SK-N-SH (cell line): ENCODE data around the gene ENTPD7. TPM values are rescaled to one million over a fixed set of nuclear protein-coding genes. Genes with fewer than 3 reads are reported as not detected.

Experiments
- CTCF ChIA-PET: fragments of 300-600, 350-600 bp; formaldehyde crosslinking; extraction: SDS; loops from one replicate; lab custom pipeline; 2021; lab: Yijun Ruan, JAX
- POLR2A ChIA-PET: fragments of 350-600 bp; sonication (Branson Sonifier 250); formaldehyde crosslinking; extraction: SDS; loops from one replicate; lab custom pipeline; 2020; ENCODE audit warnings: antibody characterized with exemption, inconsistent platforms; lab: Yijun Ruan, JAX
- DNase-seq: peaks from one replicate; pipeline ENCODE4 v3.0.0; 2012
- H2AFZ ChIP-seq: fragments of 200-600 bp; sonication (generic); 2 replicates; pipeline ENCODE4 v1.8.1; 2016; ENCODE audit warnings: antibody characterized with exemption, mild to moderate bottlenecking, low read depth
- H3F3A ChIP-seq: fragments of 200-600 bp; sonication (generic); replicated peaks from 2 replicates; pipeline ENCODE3; 2016; ENCODE audit warnings: antibody characterized with exemption, mild to moderate bottlenecking; ENCODE audit not compliant: insufficient read depth
- H3K27ac ChIP-seq, 2 experiments: fragments of 200-500 bp in 1 of 2; fragments of 200-600 bp in 1 of 2; sonication (Bioruptor generic) in 1 of 2; sonication (generic), shearing (Covaris generic) in 1 of 2; 2 replicates each; pipeline versions ENCODE4 v1.5.1 to v1.6.1; 2014 to 2016; ENCODE audit warnings: low read depth in 2 of 2, inconsistent platforms in 1 of 2, low read length in 1 of 2, mild to moderate bottlenecking in 1 of 2, mixed read lengths in 1 of 2
- H3K27me3 ChIP-seq: fragments of 200-600 bp; sonication (generic), shearing (Covaris generic); 2 replicates; pipeline ENCODE4 v1.6.1; 2016; ENCODE audit warnings: mixed run types; ENCODE audit not compliant: insufficient read depth
- H3K36me3 ChIP-seq, 2 experiments: fragments of 200-500 bp in 1 of 2; fragments of 200-600 bp in 1 of 2; sonication (Bioruptor generic) in 1 of 2; sonication (generic) in 1 of 2; replicated peaks in 1 of 2; 2 replicates each; pipeline versions ENCODE3 to v1.5.1; 2014 to 2016; ENCODE audit warnings: low read length in 1 of 2, mild to moderate bottlenecking in 1 of 2; ENCODE audit not compliant: insufficient read depth in 2 of 2, control insufficient read depth in 1 of 2
- H3K4me1 ChIP-seq, 2 experiments: fragments of 200-500 bp in 1 of 2; fragments of 200-600 bp in 1 of 2; sonication (Bioruptor generic) in 1 of 2; sonication (generic), shearing (Covaris generic) in 1 of 2; 2 replicates each; pipeline versions ENCODE4 v1.5.1 to v1.6.1; 2014 to 2016; ENCODE audit warnings: low read depth in 1 of 2, low read length in 1 of 2, mixed run types in 1 of 2; ENCODE audit not compliant: insufficient read depth in 2 of 2, control insufficient read depth in 1 of 2
- H3K4me2 ChIP-seq: fragments of 200-600 bp; sonication (generic), shearing (Covaris generic); 2 replicates; pipeline ENCODE4 v1.6.1; 2017; ENCODE audit warnings: mixed run types
- H3K4me3 ChIP-seq, 2 experiments: fragments of 200-500 bp in 1 of 2; fragments of 200-600 bp in 1 of 2; sonication (Bioruptor generic) in 1 of 2; sonication (generic), shearing (Covaris generic) in 1 of 2; 2 replicates each; pipeline versions ENCODE4 v1.5.1 to v1.8.1; 2014 to 2016; ENCODE audit warnings: low read depth in 2 of 2, inconsistent platforms in 1 of 2, low read length in 1 of 2, mild to moderate bottlenecking in 1 of 2, mixed read lengths in 1 of 2, moderate library complexity in 1 of 2
- H3K79me2 ChIP-seq: fragments of 200-600 bp; sonication (generic); 2 replicates; pipeline ENCODE4 v1.8.1; 2017; ENCODE audit warnings: mild to moderate bottlenecking; ENCODE audit not compliant: insufficient read depth
- H3K9ac ChIP-seq: fragments of 200-600 bp; sonication (generic); 2 replicates; pipeline ENCODE4 v1.6.1; 2017; ENCODE audit warnings: mixed run types
- H3K9me2 ChIP-seq: fragments of 200-600 bp; sonication (generic); 2 replicates; pipeline ENCODE4 v1.6.1; 2017; ENCODE audit warnings: mixed run types
- H3K9me3 ChIP-seq: fragments of 200-600 bp; sonication (generic); 2 replicates; pipeline ENCODE4 v1.6.1; 2017; ENCODE audit warnings: mixed run types, mild to moderate bottlenecking, moderate library complexity
- H4K20me1 ChIP-seq: fragments of 200-600 bp; sonication (generic); 2 replicates; pipeline ENCODE4 v1.6.1; 2017; ENCODE audit warnings: mild to moderate bottlenecking, mixed run types; ENCODE audit not compliant: insufficient read depth
- ELF1 ChIP-seq: IDR thresholded peaks from 2 replicates; pipeline ENCODE4 v1.4.0; 2012
- EP300 ChIP-seq, 2 experiments: IDR thresholded peaks; 2 replicates each; pipeline versions ENCODE4 v1.4.0 to v1.6.1; 2012; ENCODE audit warnings: borderline replicate concordance in 1 of 2, low read depth in 1 of 2, low read length in 1 of 2
- EZH2phosphoT487 ChIP-seq: fragments of 200-600 bp; sonication (generic); IDR thresholded peaks from 2 replicates; pipeline ENCODE4 v1.6.1; 2017; ENCODE audit warnings: low read depth, mixed run types, mild to moderate bottlenecking, antibody characterized with exemption, moderate library complexity, borderline replicate concordance
- FOSL2 ChIP-seq: IDR thresholded peaks from 2 replicates; pipeline ENCODE4 v1.4.0; 2012; ENCODE audit warnings: low read depth, mild to moderate bottlenecking, moderate library complexity, borderline replicate concordance
- FOXM1 ChIP-seq: IDR thresholded peaks from 2 replicates; pipeline ENCODE4 v1.4.0; 2012; ENCODE audit warnings: low read depth, mild to moderate bottlenecking
- GATA2 ChIP-seq: sonication (generic); formaldehyde crosslinking; IDR thresholded peaks from 2 replicates; pipeline ENCODE4 v1.5.0; 2020; ENCODE audit warnings: mild to moderate bottlenecking, missing genetic modification reagents
- IRF3 ChIP-seq: fragments of 150-350 bp; IDR thresholded peaks from 2 replicates; pipeline ENCODE4 v1.6.1; 2016; ENCODE audit warnings: mild to moderate bottlenecking, low read depth, low read length
- JUND ChIP-seq: IDR thresholded peaks from 2 replicates; pipeline ENCODE4 v1.4.0; 2012
- MAX ChIP-seq: IDR thresholded peaks from 2 replicates; pipeline ENCODE4 v1.4.0; 2012; ENCODE audit warnings: low read depth
- MEF2A ChIP-seq: IDR thresholded peaks from 2 replicates; pipeline ENCODE4 v1.4.0; 2012; ENCODE audit warnings: low read depth, borderline replicate concordance
- PBX3 ChIP-seq: IDR thresholded peaks from 2 replicates; pipeline ENCODE4; 2012
- POLR2AphosphoS5 ChIP-seq: IDR thresholded peaks from 2 replicates; pipeline ENCODE4 v1.6.1; 2012; ENCODE audit warnings: low read depth, low read length
- RCOR1 ChIP-seq: fragments of 150-350 bp; IDR thresholded peaks from 2 replicates; pipeline ENCODE4 v1.6.1; 2017; ENCODE audit warnings: antibody characterized with exemption, low read length
- REST ChIP-seq: IDR thresholded peaks from 2 replicates; pipeline ENCODE4 v1.6.1; 2012; ENCODE audit warnings: mild to moderate bottlenecking, low read depth, low read length, moderate library complexity
- RFX5 ChIP-seq: IDR thresholded peaks from 2 replicates; pipeline ENCODE4 v1.6.1; 2012; ENCODE audit warnings: mild to moderate bottlenecking, improper control_type of control experiment, low read length
- RXRA ChIP-seq: IDR thresholded peaks from 2 replicates; pipeline ENCODE4 v1.4.0; 2012; ENCODE audit warnings: low read depth, mild to moderate bottlenecking, borderline replicate concordance
- SMC3 ChIP-seq: IDR thresholded peaks from 2 replicates; pipeline ENCODE4 v1.6.1; 2012; ENCODE audit warnings: low read depth, low read length, improper control_type of control experiment
- TAF1 ChIP-seq: IDR thresholded peaks from 2 replicates; pipeline ENCODE4 v1.6.1; 2012; ENCODE audit warnings: low read depth, mild to moderate bottlenecking, low read length, moderate library complexity, borderline replicate concordance
- WGBS: methylation state at CpG from one replicate; pipeline ENCODE4 v1.1.6; 2017; ENCODE audit warnings: low lambda C conversion rate; 5-methylcytosine and 5-hydroxymethylcytosine counted together
- polyA plus RNA-seq, 3 experiments: library from polyadenylated mRNA; depleted of rRNA; stranded (reverse); fragments of >200 nt; gene quantifications; 2 replicates each; pipeline ENCODE4 v1.2.3, GENCODE V29; 2012

Gene ENTPD7
- polyA plus RNA-seq, 1 of the 3 experiments (the other 2 are of a cell fraction), result 3.9 TPM

GRCh38 chr10:99665304-99665703 lies 6.0 kb downstream of the ENTPD7 start:
- Histone ChIP-seq H3K9me3 (no peaks in the 10 kb centered on the region), H3K27ac (peak overlapping the region in 1 of 2 experiments; percentile 95; a peak in 2 of 4 replicates), H2AFZ (no peak overlapping the region), H3F3A (peaks cover 45% of the 10 kb centered on the region), H3K79me2 (peaks cover 70% of the 10 kb centered on the region), H3K4me2 (no peak overlapping the region), H3K4me1 (peaks cover 0 to 11% of the 10 kb centered on the region in 2 experiments; a peak in 2 of 4 replicates), H3K9me2 (no peaks in the 10 kb centered on the region), H3K27me3 (no peaks in the 10 kb centered on the region), H3K36me3 (peaks cover 16 to 56% of the 10 kb centered on the region in 2 experiments), H3K9ac (no peak overlapping the region), H3K4me3 (no peak overlapping the region), H4K20me1 (no peaks in the 10 kb centered on the region)
- CTCF ChIA-PET, result interaction anchor here (1.2 kb wide), 1 partner anchor 17 kb away, joined by 3 read pairs; no protein-coding TSS in a partner anchor
- TF ChIP-seq ELF1 (no peak), MEF2A (no peak)
- POLR2A ChIA-PET, result no interaction called here
- no peak for DNase-seq
- WGBS, result 96% methylated on average over 2 of the region's 2 CpGs

GRCh38 chr10:99667108-99667751 lies 7.9 kb downstream of the ENTPD7 start:
- Histone ChIP-seq H3K9me2 (no peaks in the 10 kb centered on the region), H2AFZ (no peak overlapping the region), H3K9ac (peak overlapping the region; percentile 54; the same call in 1 of the 2 replicates), H3K9me3 (no peaks in the 10 kb centered on the region), H3K4me3 (no peak overlapping the region; a peak in 1 of 4 replicates), H3K27me3 (no peaks in the 10 kb centered on the region), H3K79me2 (peaks cover 64% of the 10 kb centered on the region), H3F3A (peaks cover 27% of the 10 kb centered on the region), H3K36me3 (peaks cover 18 to 59% of the 10 kb centered on the region in 2 experiments), H4K20me1 (no peaks in the 10 kb centered on the region), H3K4me2 (peak overlapping the region; percentile 41; the same call in 1 of the 2 replicates), H3K4me1 (peaks cover 0 to 11% of the 10 kb centered on the region in 2 experiments; a peak in 2 of 4 replicates), H3K27ac (peak overlapping the region in 1 of 2 experiments; percentile 95; a peak in 2 of 4 replicates)
- WGBS, result 14% methylated on average over 4 of the region's 4 CpGs
- ChIA-PET POLR2A (interaction anchor here (0.6 kb wide), 1 partner anchor 65 kb away, joined by 3 read pairs; the partner anchor contains the start of gene CUTC), CTCF (interaction anchor here (1.0 to 1.5 kb wide), 3 partner anchors 16 to 56 kb away, joined by 3 to 4 read pairs (median 4); no protein-coding TSS in a partner anchor)
- peak; percentile 23 for DNase-seq
- TF ChIP-seq GATA2 (CRISPR knock-in tag) (no peak), EP300 (IDR thresholded peaks at IDR 0.05; ENCODE audit: borderline replicate concordance in 1 of 2, low read depth in 1 of 2, low read length in 1 of 2) (peak in 1 of 2 experiments; percentile 86; a peak in 2 of 4 replicates), FOXM1 (no peak), RFX5 (no peak), PBX3 (peak; percentile 97), RCOR1 (no peak), EZH2phosphoT487 (no peak), IRF3 (no peak), REST (no peak), POLR2AphosphoS5 (peak; percentile 58; the same call in 1 of the 2 replicates), SMC3 (no peak), MAX (no peak), MEF2A (peak; percentile 21; the same call in 1 of the 2 replicates), FOSL2 (peak; percentile 93), RXRA (peak; percentile 76), TAF1 (no peak), JUND (peak; percentile 95)
